WTC11 (cell line): ENCODE results near the gene ANKS3. TPM values are rescaled to one million over a fixed set of nuclear protein-coding genes. Genes with fewer than 3 reads are reported as not detected.

Source experiments
- ATAC-seq: fragments of 200-7000 bp; cut with Tn5 transposase; 2 replicates; pipeline ENCODE4 v1.10.0; 2021; ENCODE audit warnings: mild to moderate bottlenecking, moderate library complexity
- CTCF ChIA-PET: fragments of 300-600 bp; sonication (Branson Sonifier 250); formaldehyde crosslinking; loops from one replicate; lab custom pipeline; 2021; ENCODE audit warnings: antibody characterized with exemption; lab: Charles Lee
- POLR2A ChIA-PET: fragments of 350-600 bp; sonication (Branson Sonifier 250); formaldehyde crosslinking; loops from one replicate; lab custom pipeline; 2021; ENCODE audit warnings: antibody characterized with exemption; lab: Charles Lee
- DNase-seq: peaks from one replicate; pipeline ENCODE4 v3.0.0; 2021; ENCODE audit warnings: low spot score
- H3K27ac Mint-ChIP-seq: 2 replicates; pipeline ENCODE4 v1.8.0; 2021; ENCODE audit warnings: mixed read lengths
- H3K27me3 Mint-ChIP-seq: 2 replicates; pipeline ENCODE4 v1.8.0; 2021; ENCODE audit warnings: low read depth, mild to moderate bottlenecking, moderate library complexity, mixed read lengths
- H3K36me3 Mint-ChIP-seq: 2 replicates; pipeline ENCODE4 v1.8.0; 2021; ENCODE audit warnings: mixed read lengths
- H3K4me1 Mint-ChIP-seq: 2 replicates; pipeline ENCODE4 v1.8.0; 2022; ENCODE audit warnings: mixed read lengths
- H3K4me3 Mint-ChIP-seq: 2 replicates; pipeline ENCODE4 v1.8.0; 2021; ENCODE audit warnings: mild to moderate bottlenecking, moderate library complexity, mixed read lengths
- H3K9me3 Mint-ChIP-seq: 2 replicates; pipeline ENCODE4 v1.8.0; 2021; ENCODE audit warnings: mixed read lengths
- AR ChIP-seq: fragments of 250-450 bp; sonication (Bioruptor Pico); IDR thresholded peaks from 2 replicates; pipeline ENCODE4 v1.9.0; 2021; ENCODE audit warnings: mild to moderate bottlenecking
- ATF1 ChIP-seq: sonication (generic); formaldehyde crosslinking; IDR thresholded peaks from 2 replicates; pipeline ENCODE4 v1.8.1; 2023; ENCODE audit warnings: mild to moderate bottlenecking, moderate library complexity, missing genetic modification reagents
- CREM ChIP-seq: sonication (generic); formaldehyde crosslinking; IDR thresholded peaks from 2 replicates; pipeline ENCODE4 v1.8.1; 2022; ENCODE audit warnings: mild to moderate bottlenecking, missing genetic modification reagents, moderate library complexity
- CTCF ChIP-seq: fragments of 200-600 bp; IDR thresholded peaks from 2 replicates; pipeline ENCODE4 v1.8.0; 2022; ENCODE audit warnings: antibody characterized with exemption
- EMX1 ChIP-seq: fragments of 250-450 bp; sonication (Bioruptor Pico); IDR thresholded peaks from 2 replicates; pipeline ENCODE4 v1.8.0; 2021; ENCODE audit warnings: mild to moderate bottlenecking
- IRF2 ChIP-seq: sonication (generic); formaldehyde crosslinking; IDR thresholded peaks from 2 replicates; pipeline ENCODE4 v1.8.0; 2022; ENCODE audit warnings: low read depth, missing genetic modification reagents, borderline replicate concordance
- JAZF1 ChIP-seq: fragments of 250-450 bp; sonication (Bioruptor Pico); IDR thresholded peaks from 2 replicates; pipeline ENCODE4 v1.9.0; 2021; ENCODE audit warnings: moderate library complexity, mild to moderate bottlenecking, inconsistent platforms
- JUN ChIP-seq: sonication (generic); formaldehyde crosslinking; IDR thresholded peaks from 2 replicates; pipeline ENCODE4 v1.8.0; 2023; ENCODE audit warnings: mild to moderate bottlenecking, missing genetic modification reagents
- MLX ChIP-seq: sonication (generic); formaldehyde crosslinking; IDR thresholded peaks from 2 replicates; pipeline ENCODE4 v1.8.1; 2023; ENCODE audit warnings: mild to moderate bottlenecking, missing genetic modification reagents, moderate library complexity
- RELA ChIP-seq: sonication (generic); formaldehyde crosslinking; IDR thresholded peaks from 2 replicates; pipeline ENCODE4 v1.8.1; 2022; ENCODE audit warnings: missing genetic modification reagents, mild to moderate bottlenecking, borderline replicate concordance
- SMAD4 ChIP-seq: sonication (generic); formaldehyde crosslinking; IDR thresholded peaks from 2 replicates; pipeline ENCODE4 v1.8.0; 2022; ENCODE audit warnings: mild to moderate bottlenecking, missing genetic modification reagents
- TCF7 ChIP-seq: sonication (generic); formaldehyde crosslinking; IDR thresholded peaks from 2 replicates; pipeline ENCODE4 v1.8.0; 2022; ENCODE audit warnings: mild to moderate bottlenecking, low read depth, missing genetic modification reagents, moderate library complexity
- TEAD4 ChIP-seq: sonication (generic); formaldehyde crosslinking; IDR thresholded peaks from 2 replicates; pipeline ENCODE4 v1.8.0; 2022; ENCODE audit warnings: mild to moderate bottlenecking, missing genetic modification reagents
- ZNF416 ChIP-seq: fragments of 250-450 bp; sonication (Bioruptor Pico); IDR thresholded peaks from 2 replicates; pipeline ENCODE4 v1.9.0; 2021; ENCODE audit warnings: mild to moderate bottlenecking, inconsistent platforms
- total RNA-seq: library from RNA; stranded (reverse); gene quantifications from 3 replicates; pipeline ENCODE4 v1.2.3, GENCODE V29; 2021
- TF ChIP-seq, protein P1 (sequence below): fragments of 250-450 bp; sonication (Bioruptor Pico); IDR thresholded peaks from 2 replicates; pipeline ENCODE4 v1.8.0; 2021; ENCODE audit warnings: mild to moderate bottlenecking
- TF ChIP-seq, protein P2 (sequence below): sonication (generic); formaldehyde crosslinking; IDR thresholded peaks from 2 replicates; pipeline ENCODE4 v1.8.1; 2022; ENCODE audit warnings: missing genetic modification reagents, borderline replicate concordance

The ANKS3 gene
- total RNA-seq, 1 experiment from 2014 or later = 35.6 TPM

- peaks cover 25% of the 10 kb centered on the region for H3K36me3 Mint-ChIP-seq
- H3K4me3 Mint-ChIP-seq = no peak overlapping the region
- CTCF ChIA-PET = interaction anchor here (1.6 kb wide), 1 partner anchor 51 kb away, joined by 3 read pairs; the partner anchor contains the start of gene ROGDI
- POLR2A ChIA-PET = no interaction called here
- no peaks in the 10 kb centered on the region for H3K27me3 Mint-ChIP-seq
- no peak overlapping the region for H3K27ac Mint-ChIP-seq
- TF ChIP-seq JUN (no peak), ATF1 (no peak), AR (no peak), EMX1 (CRISPR knock-in tag) (no peak), TEAD4 (CRISPR knock-in tag) (no peak), CREM (CRISPR knock-in tag) (no peak), RELA (CRISPR knock-in tag) (no peak), IRF2 (CRISPR knock-in tag) (no peak), CTCF (no peak), ZNF416 (CRISPR knock-in tag) (no peak), TCF7 (no peak)
- TF ChIP-seq, protein P1, sequence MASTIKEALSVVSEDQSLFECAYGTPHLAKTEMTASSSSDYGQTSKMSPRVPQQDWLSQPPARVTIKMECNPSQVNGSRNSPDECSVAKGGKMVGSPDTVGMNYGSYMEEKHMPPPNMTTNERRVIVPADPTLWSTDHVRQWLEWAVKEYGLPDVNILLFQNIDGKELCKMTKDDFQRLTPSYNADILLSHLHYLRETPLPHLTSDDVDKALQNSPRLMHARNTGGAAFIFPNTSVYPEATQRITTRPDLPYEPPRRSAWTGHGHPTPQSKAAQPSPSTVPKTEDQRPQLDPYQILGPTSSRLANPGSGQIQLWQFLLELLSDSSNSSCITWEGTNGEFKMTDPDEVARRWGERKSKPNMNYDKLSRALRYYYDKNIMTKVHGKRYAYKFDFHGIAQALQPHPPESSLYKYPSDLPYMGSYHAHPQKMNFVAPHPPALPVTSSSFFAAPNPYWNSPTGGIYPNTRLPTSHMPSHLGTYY = no peak
- ATAC-seq (no peak), DNase-seq (no peak)
- H3K4me1 Mint-ChIP-seq = no peaks in the 10 kb centered on the region
- H3K9me3 Mint-ChIP-seq = peaks cover 6% of the 10 kb centered on the region
Measured at GRCh38 chr16:4750896-4751295, 16.8 kb upstream of the ANKS3 start.

DNA sequence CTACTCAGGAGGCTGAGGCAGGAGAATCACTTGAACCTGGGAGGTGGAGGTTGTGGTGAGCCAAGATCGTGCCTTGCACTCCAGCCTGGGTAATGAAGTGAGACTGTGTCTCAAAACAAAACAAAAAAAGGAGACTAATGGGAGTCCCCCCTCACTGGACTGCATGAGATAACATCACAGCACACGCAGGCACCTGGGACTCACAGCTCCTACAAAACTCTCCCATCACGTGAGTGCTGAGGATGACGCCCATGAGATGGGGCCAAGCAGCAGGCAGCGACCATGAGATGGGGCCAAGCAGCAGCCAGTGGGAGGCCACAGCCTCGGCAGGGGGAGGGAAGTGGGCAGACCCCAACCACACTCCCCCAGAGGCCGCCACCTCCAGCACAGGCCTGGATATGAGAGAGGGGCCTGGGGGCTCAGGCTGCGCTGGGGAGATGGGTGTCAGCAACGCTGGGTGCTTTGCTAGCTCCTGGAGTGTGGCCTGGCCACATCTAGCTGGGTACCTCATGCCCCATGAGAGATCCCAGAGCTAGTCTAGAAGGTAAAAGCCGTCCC lies 15.7 kb upstream of the ANKS3 start:
- ATAC-seq = no peak
- ChIA-PET POLR2A (no interaction called here), CTCF (interaction anchor here (0.7 to 1.6 kb wide), 2 partner anchors 52 to 99 kb away, joined by 3 to 5 read pairs; partner anchors contain the start of gene ROGDI)
- peaks cover 14% of the 10 kb centered on the region for H3K36me3 Mint-ChIP-seq
- no peak for TF ChIP-seq MLX (CRISPR knock-in tag)
- TF ChIP-seq, protein P2, sequence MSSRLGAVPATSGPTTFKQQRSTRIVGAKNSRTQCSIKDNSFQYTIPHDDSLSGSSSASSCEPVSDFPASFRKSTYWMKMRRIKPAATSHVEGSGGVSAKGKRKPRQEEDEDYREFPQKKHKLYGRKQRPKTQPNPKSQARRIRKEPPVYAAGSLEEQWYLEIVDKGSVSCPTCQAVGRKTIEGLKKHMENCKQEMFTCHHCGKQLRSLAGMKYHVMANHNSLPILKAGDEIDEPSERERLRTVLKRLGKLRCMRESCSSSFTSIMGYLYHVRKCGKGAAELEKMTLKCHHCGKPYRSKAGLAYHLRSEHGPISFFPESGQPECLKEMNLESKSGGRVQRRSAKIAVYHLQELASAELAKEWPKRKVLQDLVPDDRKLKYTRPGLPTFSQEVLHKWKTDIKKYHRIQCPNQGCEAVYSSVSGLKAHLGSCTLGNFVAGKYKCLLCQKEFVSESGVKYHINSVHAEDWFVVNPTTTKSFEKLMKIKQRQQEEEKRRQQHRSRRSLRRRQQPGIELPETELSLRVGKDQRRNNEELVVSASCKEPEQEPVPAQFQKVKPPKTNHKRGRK = no peak
- no peak for TF ChIP-seq JAZF1 (CRISPR knock-in tag)
- no peak for TF ChIP-seq SMAD4 (CRISPR knock-in tag)
- no peak for TF ChIP-seq CREM (CRISPR knock-in tag)
- TF ChIP-seq ZNF416 (CRISPR knock-in tag) = no peak
- TF ChIP-seq, all 79 proteins: peak for 0
- H3K27me3 Mint-ChIP-seq = no peaks in the 10 kb centered on the region
- no peak overlapping the region for H3K4me3 Mint-ChIP-seq
- no peak overlapping the region for H3K27ac Mint-ChIP-seq
- no peak for DNase-seq
- no peaks in the 10 kb centered on the region for H3K9me3 Mint-ChIP-seq
- peaks cover 2% of the 10 kb centered on the region; the same call in 1 of the 2 replicates for H3K4me1 Mint-ChIP-seq
